SJSA1 (cell line): Measurements from ENCODE around the gene CD37. TPM values are rescaled to one million over a fixed set of nuclear protein-coding genes. Genes with fewer than 3 reads are reported as not detected.
"Not testable (repeated sequence)": the region's sequence is repeated elsewhere in the genome, so short reads cannot be mapped to it uniquely, and the experiment has no call there.

ENCODE experiments used
- DNase-seq, 2 experiments: peaks; one replicate each; pipeline ENCODE4 v3.0.0-alpha.2; 2015 to 2020; ENCODE audit warnings: low spot score in 2 of 2, low read depth in 1 of 2
- H3K27ac ChIP-seq: fragments of 250-450 bp; sonication (Bioruptor Pico); 2 replicates; pipeline ENCODE4 v1.5.1; 2020; ENCODE audit warnings: mild to moderate bottlenecking, moderate library complexity
- H3K27me3 ChIP-seq: fragments of 250-450 bp; sonication (Bioruptor Pico); replicated peaks from 2 replicates; pipeline ENCODE4 v1.5.1; 2020; ENCODE audit warnings: mild to moderate bottlenecking, moderate library complexity
- H3K36me3 ChIP-seq: fragments of 250-450 bp; sonication (Bioruptor Pico); 2 replicates; pipeline ENCODE4 v1.5.1; 2020; ENCODE audit warnings: mild to moderate bottlenecking
- H3K4me1 ChIP-seq: fragments of 250-450 bp; sonication (Bioruptor Pico); replicated peaks from 2 replicates; pipeline ENCODE4 v1.6.1; 2021; ENCODE audit warnings: mild to moderate bottlenecking
- H3K4me3 ChIP-seq: fragments of 250-450 bp; sonication (Bioruptor Pico); 2 replicates; pipeline ENCODE4 v1.5.1; 2020; ENCODE audit warnings: mild to moderate bottlenecking
- H3K9me3 ChIP-seq: fragments of 250-450 bp; sonication (Bioruptor Pico); replicated peaks from 2 replicates; pipeline ENCODE4 v1.5.1; 2020; ENCODE audit warnings: mild to moderate bottlenecking
- total RNA-seq: library from RNA; depleted of rRNA; stranded (reverse); fragments of >200 nt; shearing (Covaris generic); gene quantifications from 2 replicates; pipeline ENCODE4 v1.2.3, GENCODE V29; 2014

The CD37 gene
- total RNA-seq, 1 experiment from 2014 or later, result not detected

DNA sequence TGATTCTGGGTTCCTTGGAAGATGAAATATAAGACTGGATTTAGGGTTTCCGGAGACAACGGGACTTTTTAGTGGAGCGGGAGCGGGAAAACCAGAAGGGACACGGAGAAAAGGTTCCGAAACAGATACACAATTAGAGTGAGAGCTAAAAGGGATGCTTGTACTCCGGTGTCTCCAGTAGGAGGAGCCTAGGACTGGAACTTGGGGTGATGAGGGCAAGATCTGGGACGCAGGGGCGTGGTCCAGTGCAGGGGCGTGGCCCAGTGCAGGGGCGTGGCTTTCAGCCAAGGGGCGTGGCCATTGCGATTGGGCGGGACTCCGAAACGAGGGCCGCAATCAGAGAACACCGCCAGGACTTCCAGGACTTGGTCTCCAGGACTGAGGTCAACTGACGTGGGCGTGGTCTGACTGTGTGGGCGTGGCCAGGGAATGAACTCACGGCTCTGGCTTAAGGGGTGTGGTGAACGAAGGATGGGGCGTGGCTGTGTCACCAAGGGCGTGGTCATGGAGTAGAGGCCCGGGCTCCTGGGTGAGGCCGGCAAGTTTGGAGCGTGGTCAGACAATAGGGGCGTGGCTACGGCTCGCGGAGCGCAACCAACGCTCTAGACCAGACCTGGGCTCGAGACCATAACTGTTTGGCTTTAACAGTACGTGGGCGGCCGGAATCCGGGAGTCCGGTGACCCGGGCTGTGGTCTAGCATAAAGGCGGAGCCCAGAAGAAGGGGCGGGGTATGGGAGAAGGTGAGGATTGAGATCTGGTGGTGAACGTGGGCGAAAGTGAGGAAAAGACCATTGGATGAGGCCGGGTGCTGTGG, 28.3 kb downstream of the CD37 start, which contains the start of gene DKKL1:
TSS of gene DKKL1 (plus strand) at position 610 of the 815 bp plus-strand sequence. CDS start at position 732, 122 bp downstream.
- peak within 1 kb of the TSS; percentile 3; the same call in 1 of the 2 replicates for H3K27ac ChIP-seq
- H3K27me3 ChIP-seq, result no peaks in the 10 kb centered on the region
- peaks cover 11% of the 10 kb centered on the region for H3K36me3 ChIP-seq
- H3K9me3 ChIP-seq, result no peaks in the 10 kb centered on the region
- H3K4me3 ChIP-seq, result peak within 1 kb of the TSS; percentile 65
- peaks cover 15% of the 10 kb centered on the region for H3K4me1 ChIP-seq
- peak; percentile 99 to 100 for DNase-seq

GRCh38 chr19:49364083-49364737, 29.0 kb downstream of the CD37 start:
- Histone ChIP-seq H3K4me1 (peaks cover 15% of the 10 kb centered on the region), H3K27ac (no peak overlapping the region), H3K27me3 (no peaks in the 10 kb centered on the region), H3K4me3 (peak overlapping the region; percentile 26), H3K9me3 (no peaks in the 10 kb centered on the region; the same call in 1 of the 2 replicates), H3K36me3 (peaks cover 5% of the 10 kb centered on the region)
- no peak for DNase-seq

GRCh38 chr19:49366110-49366509, 30.9 kb downstream of the CD37 start:
- H3K27me3 ChIP-seq, result no peaks in the 10 kb centered on the region
- H3K4me1 ChIP-seq, result peaks cover 14% of the 10 kb centered on the region
- H3K27ac ChIP-seq, result no peak overlapping the region
- DNase-seq, result no peak
- H3K36me3 ChIP-seq, result peaks cover 2% of the 10 kb centered on the region; the same call in 1 of the 2 replicates
- peaks cover 12% of the 10 kb centered on the region for H3K9me3 ChIP-seq
- H3K4me3 ChIP-seq, result no peak overlapping the region

DNA sequence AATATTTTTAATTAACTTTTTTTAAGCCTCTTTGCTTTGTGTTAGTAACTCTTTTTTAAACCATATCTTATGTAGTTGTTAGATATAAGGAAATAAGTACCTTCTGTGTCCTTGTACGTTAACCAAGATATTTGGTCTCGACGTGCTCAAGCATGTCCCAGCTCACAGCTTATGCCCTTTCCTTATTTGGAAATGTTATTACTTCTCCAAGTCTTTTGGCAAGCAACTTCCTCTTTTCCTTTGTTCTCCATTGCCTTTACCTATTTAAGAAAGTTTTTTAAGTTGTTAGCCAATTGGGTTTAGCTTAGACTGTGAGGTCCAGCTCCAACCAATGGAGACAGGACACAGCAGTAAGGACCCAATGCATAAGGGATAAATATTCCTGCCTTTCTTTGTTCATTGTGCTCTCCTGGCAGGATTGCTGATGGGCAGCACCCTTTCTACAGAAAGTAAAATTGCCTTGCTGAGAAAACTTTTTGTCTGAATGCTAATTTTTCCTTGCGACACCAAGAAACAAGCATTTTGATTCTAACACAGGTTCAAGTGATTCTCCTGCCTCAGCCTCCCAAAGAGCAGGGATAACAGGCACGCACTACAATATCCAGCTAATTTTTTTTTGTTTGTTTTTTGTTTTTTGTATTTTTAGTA, 33.6 kb downstream of the CD37 start:
- no peaks in the 10 kb centered on the region for H3K27me3 ChIP-seq
- peaks cover 12% of the 10 kb centered on the region for H3K9me3 ChIP-seq
- DNase-seq, result no peak
- H3K27ac ChIP-seq, result no peak overlapping the region
- H3K36me3 ChIP-seq, result no peaks in the 10 kb centered on the region
- H3K4me3 ChIP-seq, result no peak overlapping the region
- H3K4me1 ChIP-seq, result peaks cover 2% of the 10 kb centered on the region

DNA sequence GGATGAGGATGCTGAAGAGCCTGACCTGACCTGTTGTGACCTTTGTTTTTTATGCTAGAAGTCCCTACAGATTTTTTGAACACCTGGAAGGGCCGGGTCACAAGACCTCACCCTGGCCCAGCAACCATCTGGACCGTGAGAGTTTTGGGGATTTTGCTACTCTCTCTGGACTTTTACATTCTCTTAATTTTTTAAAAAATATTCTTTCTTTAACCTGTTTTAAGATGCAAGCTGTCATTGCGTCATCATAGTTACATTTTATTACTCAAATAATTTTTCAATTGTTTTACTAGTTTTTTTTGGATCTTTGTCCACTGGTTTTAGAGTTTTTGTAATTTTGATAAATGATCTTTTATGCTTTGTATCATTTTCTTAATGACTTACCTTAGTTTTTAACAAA, 36.0 kb downstream of the CD37 start:
- DNase-seq, result no peak
- Histone ChIP-seq H3K4me1 (no peaks in the 10 kb centered on the region), H3K27ac (no peak overlapping the region), H3K27me3 (no peaks in the 10 kb centered on the region), H3K36me3 (no peaks in the 10 kb centered on the region), H3K4me3 (no peak overlapping the region), H3K9me3 (peaks cover 12% of the 10 kb centered on the region)

DNA sequence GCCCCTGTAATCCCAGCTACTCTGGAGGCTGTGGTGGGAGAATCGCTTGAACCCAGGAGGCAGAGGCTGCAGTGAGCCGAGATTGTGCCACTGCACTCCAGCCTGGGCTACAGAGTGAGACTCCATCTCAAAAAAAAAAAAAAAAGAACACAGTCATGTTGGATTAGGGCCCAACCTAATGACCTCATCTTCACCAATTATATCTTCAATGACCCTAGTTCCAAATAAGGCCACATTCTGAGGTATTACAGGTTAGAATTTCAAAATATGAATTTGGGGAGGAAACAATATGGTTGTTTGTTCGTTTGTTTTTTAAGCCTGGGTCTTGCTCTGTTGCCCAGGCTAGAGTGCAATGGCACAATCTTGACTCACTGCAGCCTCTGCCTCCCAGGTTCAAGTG, 38.0 kb downstream of the CD37 start:
- H3K27ac ChIP-seq, DNase-seq, H3K4me3 ChIP-seq, H3K4me1 ChIP-seq, H3K36me3 ChIP-seq, H3K27me3 ChIP-seq: not testable (repeated sequence)
- H3K9me3 ChIP-seq, result peaks cover 12% of the 10 kb centered on the region

- Histone ChIP-seq H3K27ac (no peak overlapping the region), H3K4me1 (no peaks in the 10 kb centered on the region), H3K9me3 (peaks cover 8% of the 10 kb centered on the region), H3K36me3 (no peaks in the 10 kb centered on the region), H3K27me3 (no peaks in the 10 kb centered on the region), H3K4me3 (no peak overlapping the region)
- DNase-seq, result no peak
Observed at GRCh38 chr19:49374665-49375434, 39.6 kb downstream of the CD37 start.

DNA sequence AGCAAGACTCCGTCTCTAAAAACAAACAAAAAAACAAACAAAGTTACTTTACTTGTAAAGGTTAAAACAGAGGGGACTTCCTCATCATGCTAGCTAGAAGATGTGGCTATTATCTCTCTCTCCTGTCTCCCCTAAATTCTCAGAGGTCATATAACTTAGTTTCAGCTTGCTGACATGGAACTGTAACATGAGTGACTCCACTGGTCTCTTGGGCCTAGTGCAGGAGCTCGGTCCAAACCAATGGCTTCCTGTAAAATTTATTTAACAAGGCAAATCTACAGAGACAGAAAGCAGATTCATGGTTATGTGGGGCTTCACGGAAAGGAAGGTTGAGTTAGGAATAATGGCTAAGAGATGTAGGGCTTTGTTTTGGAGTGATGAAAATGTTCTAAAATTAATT, 43.3 kb downstream of the CD37 start:
- H3K27ac ChIP-seq, result no peak overlapping the region
- no peaks in the 10 kb centered on the region; the same call in 1 of the 2 replicates for H3K9me3 ChIP-seq
- no peak for DNase-seq
- H3K4me1 ChIP-seq, result no peaks in the 10 kb centered on the region
- no peaks in the 10 kb centered on the region for H3K36me3 ChIP-seq
- H3K4me3 ChIP-seq, result no peak overlapping the region
- H3K27me3 ChIP-seq, result peaks cover under 1% of the 10 kb centered on the region; the same call in 1 of the 2 replicates

GRCh38 chr19:49380391-49380790, 45.2 kb downstream of the CD37 start:
- Histone ChIP-seq H3K27me3 (peaks cover 6% of the 10 kb centered on the region; the same call in 1 of the 2 replicates), H3K4me3 (no peak overlapping the region), H3K27ac (no peak overlapping the region), H3K36me3 (no peaks in the 10 kb centered on the region), H3K9me3 (no peaks in the 10 kb centered on the region; the same call in 1 of the 2 replicates), H3K4me1 (no peaks in the 10 kb centered on the region)
- DNase-seq, result no peak

GRCh38 chr19:49382639-49383038, 47.4 kb downstream of the CD37 start:
- no peak for DNase-seq
- no peak overlapping the region for H3K4me3 ChIP-seq
- no peaks in the 10 kb centered on the region for H3K4me1 ChIP-seq
- H3K27me3 ChIP-seq, result peaks cover 10% of the 10 kb centered on the region; the same call in 1 of the 2 replicates
- H3K36me3 ChIP-seq, result no peaks in the 10 kb centered on the region
- H3K9me3 ChIP-seq, result no peaks in the 10 kb centered on the region; the same call in 1 of the 2 replicates
- no peak overlapping the region for H3K27ac ChIP-seq

- Histone ChIP-seq H3K4me3 (no peak overlapping the region), H3K9me3 (no peaks in the 10 kb centered on the region; the same call in 1 of the 2 replicates), H3K27ac (no peak overlapping the region), H3K36me3 (no peaks in the 10 kb centered on the region), H3K27me3 (peaks cover 14% of the 10 kb centered on the region; the same call in 1 of the 2 replicates), H3K4me1 (no peaks in the 10 kb centered on the region)
- no peak for DNase-seq
Observed at GRCh38 chr19:49383599-49383998, 48.4 kb downstream of the CD37 start.

- Histone ChIP-seq H3K27ac (no peak within 1 kb of the TSS), H3K4me3 (no peak within 1 kb of the TSS), H3K4me1 (no peaks in the 10 kb centered on the region), H3K36me3 (no peaks in the 10 kb centered on the region), H3K9me3 (no peaks in the 10 kb centered on the region), H3K27me3 (peaks cover 40% of the 10 kb centered on the region)
- no peak for DNase-seq
Observed at GRCh38 chr19:49387936-49388372, 52.7 kb downstream of the CD37 start, which contains the start of gene KASH5. TSS of gene KASH5 (plus strand) at chr19:49388249. CDS start at chr19:49390884, 2,635 bp downstream.

DNA sequence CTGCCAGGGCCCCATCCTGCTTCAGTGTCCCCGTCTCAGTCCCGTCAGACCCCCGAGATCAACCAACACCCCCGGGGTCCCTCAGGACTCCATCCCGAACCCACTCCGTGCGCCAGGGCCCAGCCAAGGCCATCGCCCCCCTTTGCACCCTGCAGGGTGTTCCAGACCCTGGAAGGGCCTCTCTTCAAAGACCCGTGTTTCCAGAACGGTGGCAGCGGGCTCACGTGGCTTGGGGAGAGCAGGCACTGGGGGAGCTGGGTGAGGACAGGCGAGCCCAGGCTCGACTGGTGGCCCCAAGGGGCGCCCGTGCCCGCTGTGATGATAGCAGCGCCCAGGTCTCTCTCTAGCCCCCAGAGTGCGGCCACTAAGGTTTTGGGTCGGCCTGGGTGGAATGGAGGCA, 54.2 kb downstream of the CD37 start:
- no peak overlapping the region for H3K27ac ChIP-seq
- no peak for DNase-seq
- H3K36me3 ChIP-seq, result no peaks in the 10 kb centered on the region
- H3K4me3 ChIP-seq, result no peak overlapping the region
- H3K9me3 ChIP-seq, result no peaks in the 10 kb centered on the region
- H3K27me3 ChIP-seq, result peaks cover 41% of the 10 kb centered on the region
- H3K4me1 ChIP-seq, result no peaks in the 10 kb centered on the region
